K562 (cell line): ENCODE results near the gene EXOC3L1.

Source experiments
- BCOR ChIP-seq: fragments of 450-650 bp; IDR thresholded peaks from 2 replicates; pipeline ENCODE4 v1.6.1; 2016
- BHLHE40 ChIP-seq: IDR thresholded peaks from 2 replicates; pipeline ENCODE4 v1.6.1; 2011; ENCODE audit warnings: low read length, improper control_type of control experiment
- EP300 ChIP-seq: IDR thresholded peaks from 2 replicates; pipeline ENCODE4 v1.6.1; 2012; ENCODE audit warnings: low read length, improper control_type of control experiment
- FOXA1 ChIP-seq: fragments of 450-650 bp; IDR thresholded peaks from 2 replicates; pipeline ENCODE4 v1.6.1; 2016; ENCODE audit warnings: mild to moderate bottlenecking, borderline replicate concordance
- JUNB ChIP-seq: fragments of 450-650 bp; formaldehyde crosslinking; conservative IDR thresholded peaks from 2 replicates; pipeline ENCODE4 v1.4.0; 2020; ENCODE audit warnings: mild to moderate bottlenecking
- NBN ChIP-seq: fragments of 450-650 bp; IDR thresholded peaks from 2 replicates; pipeline ENCODE4 v1.6.1; 2016; ENCODE audit warnings: low read depth, mild to moderate bottlenecking
- NFYB ChIP-seq: IDR thresholded peaks from 2 replicates; pipeline ENCODE4 v1.6.1; 2011; ENCODE audit warnings: mild to moderate bottlenecking, moderate library complexity; ENCODE audit not compliant: insufficient read length; ENCODE audit errors: extremely low read depth
- RBM39 ChIP-seq: fragments of 200-400 bp; formaldehyde crosslinking; optimal IDR thresholded peaks from 2 replicates; pipeline ENCODE3; 2018; ENCODE audit warnings: low read depth, low read length
- TF ChIP-seq, protein P1 (sequence below): sonication (generic); formaldehyde crosslinking; IDR thresholded peaks from 2 replicates; pipeline ENCODE4 v1.8.1; 2022; ENCODE audit warnings: missing genetic modification reagents
- TF ChIP-seq, protein P2 (sequence below), 3 experiments: IDR thresholded peaks in 2 of 3; conservative IDR thresholded peaks in 1 of 3; 2 replicates each; pipeline ENCODE4 v1.5.1; 2011 to 2012; ENCODE audit warnings: low read length in 3 of 3, mild to moderate bottlenecking in 3 of 3, control low read depth in 2 of 3, improper control_type of control experiment in 1 of 3, inconsistent platforms in 1 of 3, low read depth in 1 of 3, mixed read lengths in 1 of 3, moderate library complexity in 1 of 3; ENCODE audit not compliant: insufficient read depth in 2 of 3
- TF ChIP-seq, protein P3 (sequence below): fragments of 450-650 bp; IDR thresholded peaks from 2 replicates; pipeline ENCODE4 v1.6.1; 2016; ENCODE audit warnings: low read depth, mild to moderate bottlenecking, moderate library complexity
- TF ChIP-seq, protein P4 (sequence below): sonication (generic); formaldehyde crosslinking; IDR thresholded peaks from 2 replicates; pipeline ENCODE4 v1.8.0; 2023; ENCODE audit warnings: mild to moderate bottlenecking, missing genetic modification reagents

DNA sequence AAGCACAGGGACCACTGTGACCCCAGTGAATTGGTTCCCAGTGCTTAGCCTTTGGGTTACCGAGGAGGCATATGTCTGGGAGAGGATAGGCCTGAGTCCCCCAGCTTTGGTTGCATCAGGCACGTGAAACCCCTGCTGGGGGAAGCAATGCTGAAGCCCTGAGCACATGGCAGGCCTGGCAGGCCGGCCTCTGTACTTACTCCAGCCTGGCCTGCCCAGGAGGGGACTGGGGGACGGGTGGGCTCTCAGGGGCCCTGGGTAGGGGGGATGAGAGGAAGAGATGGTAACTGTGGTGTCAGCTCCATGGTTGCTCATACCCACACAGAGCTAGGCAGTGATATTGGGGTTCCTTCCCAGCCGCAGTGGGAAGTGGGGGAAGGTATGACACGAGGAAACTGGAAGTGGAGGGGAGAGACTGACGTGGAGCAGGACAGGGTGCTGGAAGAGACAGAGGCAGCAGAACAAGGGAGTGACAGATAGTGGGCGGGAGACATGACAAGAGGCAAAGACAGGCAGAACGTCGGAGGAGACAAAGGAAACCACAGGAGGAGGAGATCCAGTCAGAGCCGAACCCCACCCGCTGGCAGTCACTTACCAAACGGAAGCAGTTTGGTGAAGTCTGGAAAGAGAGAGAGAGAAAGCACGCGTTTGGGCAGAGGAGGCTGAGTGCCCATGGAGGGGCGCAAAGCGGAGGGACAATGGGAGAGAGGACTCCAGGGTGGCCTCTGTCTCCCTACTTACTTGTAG is 46.1 kb upstream of the EXOC3L1 start:
- TF ChIP-seq FOXA1 = no peak
- TF ChIP-seq EP300 = no peak
- TF ChIP-seq, protein P1, sequence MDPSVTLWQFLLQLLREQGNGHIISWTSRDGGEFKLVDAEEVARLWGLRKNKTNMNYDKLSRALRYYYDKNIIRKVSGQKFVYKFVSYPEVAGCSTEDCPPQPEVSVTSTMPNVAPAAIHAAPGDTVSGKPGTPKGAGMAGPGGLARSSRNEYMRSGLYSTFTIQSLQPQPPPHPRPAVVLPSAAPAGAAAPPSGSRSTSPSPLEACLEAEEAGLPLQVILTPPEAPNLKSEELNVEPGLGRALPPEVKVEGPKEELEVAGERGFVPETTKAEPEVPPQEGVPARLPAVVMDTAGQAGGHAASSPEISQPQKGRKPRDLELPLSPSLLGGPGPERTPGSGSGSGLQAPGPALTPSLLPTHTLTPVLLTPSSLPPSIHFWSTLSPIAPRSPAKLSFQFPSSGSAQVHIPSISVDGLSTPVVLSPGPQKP (CRISPR knock-in tag) = no peak
- TF ChIP-seq JUNB (CRISPR knock-in tag) = no peak
- no peak for TF ChIP-seq BHLHE40
- TF ChIP-seq, protein P2, sequence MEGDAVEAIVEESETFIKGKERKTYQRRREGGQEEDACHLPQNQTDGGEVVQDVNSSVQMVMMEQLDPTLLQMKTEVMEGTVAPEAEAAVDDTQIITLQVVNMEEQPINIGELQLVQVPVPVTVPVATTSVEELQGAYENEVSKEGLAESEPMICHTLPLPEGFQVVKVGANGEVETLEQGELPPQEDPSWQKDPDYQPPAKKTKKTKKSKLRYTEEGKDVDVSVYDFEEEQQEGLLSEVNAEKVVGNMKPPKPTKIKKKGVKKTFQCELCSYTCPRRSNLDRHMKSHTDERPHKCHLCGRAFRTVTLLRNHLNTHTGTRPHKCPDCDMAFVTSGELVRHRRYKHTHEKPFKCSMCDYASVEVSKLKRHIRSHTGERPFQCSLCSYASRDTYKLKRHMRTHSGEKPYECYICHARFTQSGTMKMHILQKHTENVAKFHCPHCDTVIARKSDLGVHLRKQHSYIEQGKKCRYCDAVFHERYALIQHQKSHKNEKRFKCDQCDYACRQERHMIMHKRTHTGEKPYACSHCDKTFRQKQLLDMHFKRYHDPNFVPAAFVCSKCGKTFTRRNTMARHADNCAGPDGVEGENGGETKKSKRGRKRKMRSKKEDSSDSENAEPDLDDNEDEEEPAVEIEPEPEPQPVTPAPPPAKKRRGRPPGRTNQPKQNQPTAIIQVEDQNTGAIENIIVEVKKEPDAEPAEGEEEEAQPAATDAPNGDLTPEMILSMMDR (IDR thresholded peaks at IDR 0.05 in 2 of 3, conservative IDR thresholded peaks at IDR 0.05 in 1 of 3; ENCODE audit: insufficient read depth in 2 of 3, low read depth in 1 of 3, low read length in 3 of 3) = no peak
- TF ChIP-seq NBN = no peak
- no peak for TF ChIP-seq NFYB
- TF ChIP-seq, protein P3, sequence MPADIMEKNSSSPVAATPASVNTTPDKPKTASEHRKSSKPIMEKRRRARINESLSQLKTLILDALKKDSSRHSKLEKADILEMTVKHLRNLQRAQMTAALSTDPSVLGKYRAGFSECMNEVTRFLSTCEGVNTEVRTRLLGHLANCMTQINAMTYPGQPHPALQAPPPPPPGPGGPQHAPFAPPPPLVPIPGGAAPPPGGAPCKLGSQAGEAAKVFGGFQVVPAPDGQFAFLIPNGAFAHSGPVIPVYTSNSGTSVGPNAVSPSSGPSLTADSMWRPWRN = no peak
- no peak for TF ChIP-seq BCOR
- no peak for TF ChIP-seq RBM39
- TF ChIP-seq, protein P4, sequence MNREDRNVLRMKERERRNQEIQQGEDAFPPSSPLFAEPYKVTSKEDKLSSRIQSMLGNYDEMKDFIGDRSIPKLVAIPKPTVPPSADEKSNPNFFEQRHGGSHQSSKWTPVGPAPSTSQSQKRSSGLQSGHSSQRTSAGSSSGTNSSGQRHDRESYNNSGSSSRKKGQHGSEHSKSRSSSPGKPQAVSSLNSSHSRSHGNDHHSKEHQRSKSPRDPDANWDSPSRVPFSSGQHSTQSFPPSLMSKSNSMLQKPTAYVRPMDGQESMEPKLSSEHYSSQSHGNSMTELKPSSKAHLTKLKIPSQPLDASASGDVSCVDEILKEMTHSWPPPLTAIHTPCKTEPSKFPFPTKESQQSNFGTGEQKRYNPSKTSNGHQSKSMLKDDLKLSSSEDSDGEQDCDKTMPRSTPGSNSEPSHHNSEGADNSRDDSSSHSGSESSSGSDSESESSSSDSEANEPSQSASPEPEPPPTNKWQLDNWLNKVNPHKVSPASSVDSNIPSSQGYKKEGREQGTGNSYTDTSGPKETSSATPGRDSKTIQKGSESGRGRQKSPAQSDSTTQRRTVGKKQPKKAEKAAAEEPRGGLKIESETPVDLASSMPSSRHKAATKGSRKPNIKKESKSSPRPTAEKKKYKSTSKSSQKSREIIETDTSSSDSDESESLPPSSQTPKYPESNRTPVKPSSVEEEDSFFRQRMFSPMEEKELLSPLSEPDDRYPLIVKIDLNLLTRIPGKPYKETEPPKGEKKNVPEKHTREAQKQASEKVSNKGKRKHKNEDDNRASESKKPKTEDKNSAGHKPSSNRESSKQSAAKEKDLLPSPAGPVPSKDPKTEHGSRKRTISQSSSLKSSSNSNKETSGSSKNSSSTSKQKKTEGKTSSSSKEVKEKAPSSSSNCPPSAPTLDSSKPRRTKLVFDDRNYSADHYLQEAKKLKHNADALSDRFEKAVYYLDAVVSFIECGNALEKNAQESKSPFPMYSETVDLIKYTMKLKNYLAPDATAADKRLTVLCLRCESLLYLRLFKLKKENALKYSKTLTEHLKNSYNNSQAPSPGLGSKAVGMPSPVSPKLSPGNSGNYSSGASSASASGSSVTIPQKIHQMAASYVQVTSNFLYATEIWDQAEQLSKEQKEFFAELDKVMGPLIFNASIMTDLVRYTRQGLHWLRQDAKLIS (CRISPR knock-in tag) = no peak
